Measurements from ENCODE around the gene PDIA2.

The PDIA2 gene

GRCh38 chr16:307691-308312 lies 24.8 kb downstream of the PDIA2 start:
- no peak overlapping the region for H3K27ac ChIP-seq
- TF ChIP-seq, protein P1, sequence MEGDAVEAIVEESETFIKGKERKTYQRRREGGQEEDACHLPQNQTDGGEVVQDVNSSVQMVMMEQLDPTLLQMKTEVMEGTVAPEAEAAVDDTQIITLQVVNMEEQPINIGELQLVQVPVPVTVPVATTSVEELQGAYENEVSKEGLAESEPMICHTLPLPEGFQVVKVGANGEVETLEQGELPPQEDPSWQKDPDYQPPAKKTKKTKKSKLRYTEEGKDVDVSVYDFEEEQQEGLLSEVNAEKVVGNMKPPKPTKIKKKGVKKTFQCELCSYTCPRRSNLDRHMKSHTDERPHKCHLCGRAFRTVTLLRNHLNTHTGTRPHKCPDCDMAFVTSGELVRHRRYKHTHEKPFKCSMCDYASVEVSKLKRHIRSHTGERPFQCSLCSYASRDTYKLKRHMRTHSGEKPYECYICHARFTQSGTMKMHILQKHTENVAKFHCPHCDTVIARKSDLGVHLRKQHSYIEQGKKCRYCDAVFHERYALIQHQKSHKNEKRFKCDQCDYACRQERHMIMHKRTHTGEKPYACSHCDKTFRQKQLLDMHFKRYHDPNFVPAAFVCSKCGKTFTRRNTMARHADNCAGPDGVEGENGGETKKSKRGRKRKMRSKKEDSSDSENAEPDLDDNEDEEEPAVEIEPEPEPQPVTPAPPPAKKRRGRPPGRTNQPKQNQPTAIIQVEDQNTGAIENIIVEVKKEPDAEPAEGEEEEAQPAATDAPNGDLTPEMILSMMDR (IDR thresholded peaks at IDR 0.05), result no peak
- no peak for TF ChIP-seq ZFX (IDR thresholded peaks at IDR 0.05; ENCODE audit: borderline replicate concordance)

- TF ChIP-seq ZFX (IDR thresholded peaks at IDR 0.05; ENCODE audit: borderline replicate concordance), result no peak
- TF ChIP-seq, protein P1 (IDR thresholded peaks at IDR 0.05), result no peak
- H3K27ac ChIP-seq, result no peak overlapping the region
These were observed 26.5 kb downstream of the PDIA2 start for GRCh38 chr16:309476-309875.

DNA sequence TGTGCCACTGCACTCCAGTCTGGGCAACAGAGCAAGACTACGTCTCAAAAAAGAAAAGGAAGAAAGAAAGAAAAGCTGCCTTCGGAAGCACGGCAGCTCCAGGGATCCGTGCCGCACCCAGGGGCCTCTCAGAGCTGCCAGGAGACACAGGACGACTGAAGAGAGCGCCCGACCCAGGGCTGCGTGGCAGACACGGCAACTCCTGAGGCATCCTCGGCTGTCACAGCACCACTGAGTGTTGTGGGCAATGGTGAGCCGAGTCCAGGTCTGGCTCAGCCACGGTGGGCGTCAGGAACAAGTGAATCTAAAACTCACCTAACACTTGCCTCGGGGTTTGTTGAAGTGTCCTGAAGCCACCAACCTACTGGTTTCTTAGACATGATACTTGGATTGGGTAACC lies 28.8 kb downstream of the PDIA2 start:
- no peak overlapping the region for H3K27ac ChIP-seq
- TF ChIP-seq, protein P1 (IDR thresholded peaks at IDR 0.05), result no peak

- no peak for TF ChIP-seq ZFX (IDR thresholded peaks at IDR 0.05; ENCODE audit: borderline replicate concordance)
- TF ChIP-seq, protein P1 (IDR thresholded peaks at IDR 0.05), result no peak
- no peak overlapping the region for H3K27ac ChIP-seq
These were observed 31.4 kb downstream of the PDIA2 start for GRCh38 chr16:314351-314750.

GRCh38 chr16:314795-315299 lies 31.9 kb downstream of the PDIA2 start:
- TF ChIP-seq, protein P1 (IDR thresholded peaks at IDR 0.05), result no peak
- no peak for TF ChIP-seq ZFX (IDR thresholded peaks at IDR 0.05; ENCODE audit: borderline replicate concordance)
- H3K27ac ChIP-seq, result no peak overlapping the region

- TF ChIP-seq, protein P1 (IDR thresholded peaks at IDR 0.05), result no peak
- no peak for TF ChIP-seq ZFX (IDR thresholded peaks at IDR 0.05; ENCODE audit: borderline replicate concordance)
- no peak overlapping the region for H3K27ac ChIP-seq
These were observed 33.9 kb downstream of the PDIA2 start for GRCh38 chr16:316741-317464.

GRCh38 chr16:317583-317982 lies 34.6 kb downstream of the PDIA2 start:
- TF ChIP-seq, protein P1 (IDR thresholded peaks at IDR 0.05), result no peak
- no peak for TF ChIP-seq ZFX (IDR thresholded peaks at IDR 0.05; ENCODE audit: borderline replicate concordance)
- no peak overlapping the region for H3K27ac ChIP-seq

Measured in 22Rv1 (cell line).